ENCODE measurements around the gene KHK. TPM values are rescaled to one million over a fixed set of nuclear protein-coding genes. Genes with fewer than 3 reads are reported as not detected.

The KHK gene
- total and polyA plus RNA-seq, 9 of the 15 experiments (the other 6 are each of a cell fraction or from before 2014, with no cell fraction given): 1.5 to 10.7 (median 5.2) TPM

- TF ChIP-seq DEAF1 (CRISPR knock-in tag; IDR thresholded peaks at IDR 0.05) (0 out of 2 replicates have a peak, but pooled peaks have one; percentile 9), POU5F1 (IDR thresholded peaks at IDR 0.05; ENCODE audit: borderline replicate concordance, low read depth, low read length, partially characterized antibody) (no peak), ZNF395 (CRISPR knock-in tag; IDR thresholded peaks at IDR 0.05) (peak; percentile 66), RBM14 (IDR thresholded peaks at IDR 0.05; ENCODE audit: borderline replicate concordance, insufficient read depth, low read depth, low read length) (no peak), SREBF2 (CRISPR knock-in tag; IDR thresholded peaks at IDR 0.05) (0 out of 2 replicates have a peak, but pooled peaks have one; percentile 52), E2F4 (CRISPR knock-in tag; IDR thresholded peaks at IDR 0.05; ENCODE audit: low read depth) (no peak), SMAD3 (CRISPR knock-in tag; conservative IDR thresholded peaks at IDR 0.05) (peak; percentile 77), MTA1 (IDR thresholded peaks at IDR 0.05; ENCODE audit: borderline replicate concordance) (peak; percentile 70), ASH1L (IDR thresholded peaks at IDR 0.05; ENCODE audit: borderline replicate concordance, low read depth, partially characterized antibody) (peak; percentile 82), PML (IDR thresholded peaks at IDR 0.05; ENCODE audit: low read length) (peak; percentile 14; the same call in 1 of the 2 replicates), OTX1 (CRISPR knock-in tag; IDR thresholded peaks at IDR 0.05) (0 out of 2 replicates have a peak, but pooled peaks have one; percentile 19), PHB (CRISPR knock-in tag; IDR thresholded peaks at IDR 0.05) (0 out of 2 replicates have a peak, but pooled peaks have one; percentile 67), ZNF76 (CRISPR knock-in tag; IDR thresholded peaks at IDR 0.05; ENCODE audit: borderline replicate concordance) (peak; percentile 46; the same call in 1 of the 2 replicates), RBM22 (IDR thresholded peaks at IDR 0.05; ENCODE audit: low read depth, low read length, poor library complexity, severe bottlenecking) (peak; percentile 28), RCOR1 (IDR thresholded peaks at IDR 0.05; ENCODE audit: borderline replicate concordance in 1 of 2, low read depth in 2 of 2, low read length in 2 of 2) (peak; percentile 20 to 59; a peak in 1 of 4 replicates), ELF2 (CRISPR knock-in tag; IDR thresholded peaks at IDR 0.05) (0 out of 2 replicates have a peak, but pooled peaks have one; percentile 50), ZNF592 (IDR thresholded peaks at IDR 0.05) (peak; percentile 91), BCOR (IDR thresholded peaks at IDR 0.05) (peak; percentile 58; the same call in 1 of the 2 replicates)
Measured at GRCh38 chr2:27050996-27051901, 35.3 kb upstream of the KHK start, which contains the start of gene AGBL5 (continued).
